Parathyroid adenoma (tissue), 2 donors: ENCODE measurements around the gene TUBA3E.
"Not testable (repeated sequence)": the region's sequence is repeated elsewhere in the genome, so short reads cannot be mapped to it uniquely, and the experiment has no call there.

Source experiments
- H2AFZ ChIP-seq: fragments of 300-600 bp; sonication (generic); one replicate; pipeline ENCODE4 v1.7.0; 2017; ENCODE audit warnings: antibody characterized with exemption, mild to moderate bottlenecking
- H3K27ac ChIP-seq: fragments of 300-600 bp; sonication (generic); one replicate; pipeline ENCODE4 v1.7.0; 2017
- H3K27me3 ChIP-seq: fragments of 300-600 bp; sonication (generic); one replicate; pipeline ENCODE4 v1.7.0; 2017; ENCODE audit warnings: low read length; ENCODE audit not compliant: control insufficient read depth, insufficient read depth
- H3K36me3 ChIP-seq: fragments of 300-600 bp; sonication (generic); one replicate; pipeline ENCODE4 v1.7.0; 2017; ENCODE audit warnings: low read length; ENCODE audit not compliant: control insufficient read depth, insufficient read depth
- H3K4me1 ChIP-seq: fragments of 300-600 bp; sonication (generic); one replicate; pipeline ENCODE4 v1.7.0; 2017; ENCODE audit warnings: control low read depth
- H3K4me2 ChIP-seq: fragments of 300-600 bp; sonication (generic); one replicate; pipeline ENCODE4 v1.7.0; 2017; ENCODE audit warnings: low read length
- H3K4me3 ChIP-seq: fragments of 300-600 bp; sonication (generic); one replicate; pipeline ENCODE4 v1.7.0; 2017; ENCODE audit warnings: low read depth, low read length
- H3K79me2 ChIP-seq: fragments of 300-600 bp; sonication (generic); one replicate; pipeline ENCODE4 v1.7.0; 2017; ENCODE audit warnings: control low read depth
- H3K9ac ChIP-seq: fragments of 300-600 bp; sonication (generic); one replicate; pipeline ENCODE4 v1.7.0; 2017; ENCODE audit warnings: mild to moderate bottlenecking
- H3K9me3 ChIP-seq: fragments of 300-600 bp; sonication (generic); one replicate; pipeline ENCODE4 v1.7.0; 2017; ENCODE audit warnings: low read length; ENCODE audit not compliant: control insufficient read depth
- TF ChIP-seq, protein P1 (sequence below): fragments of 300-600 bp; sonication (generic); IDR thresholded peaks from one replicate; pipeline ENCODE4 v1.7.0; 2017; ENCODE audit warnings: antibody characterized with exemption, mild to moderate bottlenecking
- donor health status: primary hyperparathyroidism.

Gene TUBA3E

DNA sequence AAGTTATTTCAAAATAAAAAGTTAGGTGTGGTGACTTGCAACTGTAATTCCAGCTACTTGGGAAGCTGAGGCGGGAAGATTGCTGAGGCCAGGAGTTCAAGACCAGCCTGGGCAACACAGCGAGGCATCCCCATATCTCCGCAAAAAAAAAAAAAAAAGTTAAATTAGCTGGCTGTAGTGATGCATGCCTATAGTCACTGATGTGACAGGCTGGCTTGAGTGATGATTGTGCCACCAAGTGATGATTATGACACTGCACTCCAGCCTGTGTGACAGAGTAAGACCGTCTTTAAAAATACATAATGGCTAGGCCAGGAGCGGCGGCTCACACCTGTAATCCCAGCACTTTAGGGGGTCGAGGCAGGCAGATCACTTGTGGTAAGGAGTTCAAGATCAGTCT lies 28.3 kb downstream of the TUBA3E start:
- no peaks in the 10 kb centered on the region for H3K36me3 ChIP-seq
- no peak overlapping the region for H3K9ac ChIP-seq
- no peak overlapping the region for H2AFZ ChIP-seq
- H3K9me3 ChIP-seq, result no peaks in the 10 kb centered on the region
- no peak overlapping the region for H3K4me2 ChIP-seq
- H3K27ac ChIP-seq, result no peak overlapping the region
- H3K4me1 ChIP-seq, result no peaks in the 10 kb centered on the region
- H3K4me3 ChIP-seq, result no peak overlapping the region
- no peaks in the 10 kb centered on the region for H3K27me3 ChIP-seq
- TF ChIP-seq, protein P1, sequence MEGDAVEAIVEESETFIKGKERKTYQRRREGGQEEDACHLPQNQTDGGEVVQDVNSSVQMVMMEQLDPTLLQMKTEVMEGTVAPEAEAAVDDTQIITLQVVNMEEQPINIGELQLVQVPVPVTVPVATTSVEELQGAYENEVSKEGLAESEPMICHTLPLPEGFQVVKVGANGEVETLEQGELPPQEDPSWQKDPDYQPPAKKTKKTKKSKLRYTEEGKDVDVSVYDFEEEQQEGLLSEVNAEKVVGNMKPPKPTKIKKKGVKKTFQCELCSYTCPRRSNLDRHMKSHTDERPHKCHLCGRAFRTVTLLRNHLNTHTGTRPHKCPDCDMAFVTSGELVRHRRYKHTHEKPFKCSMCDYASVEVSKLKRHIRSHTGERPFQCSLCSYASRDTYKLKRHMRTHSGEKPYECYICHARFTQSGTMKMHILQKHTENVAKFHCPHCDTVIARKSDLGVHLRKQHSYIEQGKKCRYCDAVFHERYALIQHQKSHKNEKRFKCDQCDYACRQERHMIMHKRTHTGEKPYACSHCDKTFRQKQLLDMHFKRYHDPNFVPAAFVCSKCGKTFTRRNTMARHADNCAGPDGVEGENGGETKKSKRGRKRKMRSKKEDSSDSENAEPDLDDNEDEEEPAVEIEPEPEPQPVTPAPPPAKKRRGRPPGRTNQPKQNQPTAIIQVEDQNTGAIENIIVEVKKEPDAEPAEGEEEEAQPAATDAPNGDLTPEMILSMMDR, result no peak
- peaks cover 8% of the 10 kb centered on the region for H3K79me2 ChIP-seq

DNA sequence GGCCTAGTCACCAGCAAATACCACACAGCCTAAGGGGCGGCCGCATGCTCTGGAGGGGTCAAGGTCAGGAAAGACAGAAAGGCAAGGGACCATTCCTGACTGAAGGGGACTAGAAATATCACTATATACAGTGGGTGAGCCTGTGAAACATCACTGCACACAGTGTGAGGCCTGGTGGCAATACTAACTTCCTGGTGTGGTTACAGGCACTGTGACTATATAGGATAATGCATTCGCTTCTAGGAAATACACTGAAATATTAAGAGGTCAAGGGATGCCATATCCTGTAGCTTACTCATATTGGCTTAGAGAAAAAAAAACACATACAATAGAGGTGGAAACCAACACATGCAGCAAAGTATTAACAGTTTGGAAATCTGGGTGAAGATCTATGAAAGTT lies 29.1 kb downstream of the TUBA3E start:
- H3K9me3 ChIP-seq, H3K27me3 ChIP-seq, H3K27ac ChIP-seq, H3K79me2 ChIP-seq, H3K36me3 ChIP-seq, H3K4me2 ChIP-seq, H3K4me1 ChIP-seq, H3K9ac ChIP-seq, H2AFZ ChIP-seq, H3K4me3 ChIP-seq: not testable (repeated sequence)

DNA sequence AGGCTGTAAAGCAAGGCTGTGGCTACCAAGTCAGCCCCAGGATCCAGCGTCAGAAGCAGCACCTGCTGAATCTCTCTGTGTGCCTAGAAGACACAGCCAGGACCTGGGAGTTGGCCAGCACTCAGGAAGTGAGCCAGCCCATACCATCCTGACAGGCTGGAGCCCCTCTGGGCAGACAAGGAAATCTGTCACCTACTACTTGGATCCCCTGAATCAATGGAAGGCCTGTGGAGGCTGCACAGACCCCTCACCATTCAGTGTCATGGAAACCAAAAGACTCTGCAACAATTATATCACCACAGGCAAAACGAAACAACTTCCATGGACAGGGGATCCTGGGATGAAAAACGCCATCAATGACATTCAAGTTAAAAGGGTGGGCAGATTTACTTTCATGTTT lies 31.6 kb downstream of the TUBA3E start:
- H3K79me2 ChIP-seq, H3K4me2 ChIP-seq, H3K4me1 ChIP-seq, H3K9ac ChIP-seq, H3K36me3 ChIP-seq, H3K4me3 ChIP-seq, H3K27me3 ChIP-seq, H2AFZ ChIP-seq, H3K27ac ChIP-seq, H3K9me3 ChIP-seq: not testable (repeated sequence)

DNA sequence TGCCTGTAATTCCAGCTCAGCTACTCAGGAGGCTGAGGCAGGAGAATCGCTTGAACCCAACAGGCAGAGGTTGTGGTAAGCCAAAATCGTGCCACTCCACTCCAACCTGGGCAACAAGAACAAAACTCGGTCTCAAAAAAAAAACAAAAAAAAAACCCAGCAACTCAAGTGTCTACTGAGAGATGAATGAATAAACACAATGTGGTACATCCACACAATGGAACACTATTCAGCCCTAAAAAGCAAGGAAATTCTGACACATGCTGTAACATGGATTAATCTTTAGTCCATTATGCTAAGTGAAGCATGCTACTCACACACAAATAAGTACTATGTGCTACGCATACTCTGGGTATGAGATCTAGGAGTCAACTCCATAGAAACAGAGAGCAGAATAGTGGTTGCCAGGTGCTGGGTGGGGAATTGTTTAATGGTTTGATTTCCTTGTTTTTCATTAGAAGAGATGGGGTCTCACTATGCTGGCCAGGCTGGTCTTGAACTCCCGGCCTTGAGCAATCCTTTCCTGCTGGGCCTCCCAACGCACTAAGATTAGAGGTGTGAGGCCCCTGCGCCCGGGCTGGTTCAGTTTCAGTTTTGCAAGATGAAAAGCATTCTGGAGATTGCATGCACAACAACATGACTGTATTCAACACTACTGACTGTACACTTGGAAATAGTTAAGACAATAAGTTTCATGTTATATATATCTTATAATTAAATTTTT lies 32.8 kb downstream of the TUBA3E start:
- Histone ChIP-seq H3K4me3 (no peak overlapping the region), H3K79me2 (no peaks in the 10 kb centered on the region), H2AFZ (no peak overlapping the region), H3K36me3 (no peaks in the 10 kb centered on the region), H3K4me2 (no peak overlapping the region), H3K9me3 (no peaks in the 10 kb centered on the region), H3K4me1 (no peaks in the 10 kb centered on the region), H3K27me3 (no peaks in the 10 kb centered on the region), H3K27ac (no peak overlapping the region), H3K9ac (no peak overlapping the region)
- TF ChIP-seq, protein P1, result no peak

DNA sequence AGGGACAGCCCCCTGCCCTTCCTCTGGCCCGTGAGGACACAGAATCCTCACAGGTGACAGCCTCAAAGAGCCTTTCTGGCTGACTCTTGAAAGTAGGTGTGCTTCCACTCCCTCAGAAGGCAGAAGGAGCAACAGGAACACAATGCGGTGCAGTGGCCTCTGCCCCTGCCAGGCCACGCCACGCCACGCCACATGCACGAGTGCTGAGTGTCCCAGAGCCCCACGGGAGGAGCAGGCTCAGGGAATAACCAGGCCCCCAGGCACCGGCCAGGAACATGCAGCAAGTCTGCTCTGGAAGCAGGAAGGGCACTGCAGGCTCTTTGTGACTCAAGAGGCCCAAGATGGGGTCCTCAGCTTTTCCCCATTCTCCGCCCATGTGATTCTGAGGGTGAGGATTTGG lies 35.3 kb downstream of the TUBA3E start:
- H3K27me3 ChIP-seq, result no peaks in the 10 kb centered on the region
- H3K4me3 ChIP-seq, result no peak overlapping the region
- no peak overlapping the region for H3K9ac ChIP-seq
- H3K4me2 ChIP-seq, result no peak overlapping the region
- H2AFZ ChIP-seq, result no peak overlapping the region
- no peaks in the 10 kb centered on the region for H3K9me3 ChIP-seq
- H3K4me1 ChIP-seq, result no peaks in the 10 kb centered on the region
- no peak overlapping the region for H3K27ac ChIP-seq
- TF ChIP-seq, protein P1, result no peak
- H3K36me3 ChIP-seq, result no peaks in the 10 kb centered on the region
- no peaks in the 10 kb centered on the region for H3K79me2 ChIP-seq

DNA sequence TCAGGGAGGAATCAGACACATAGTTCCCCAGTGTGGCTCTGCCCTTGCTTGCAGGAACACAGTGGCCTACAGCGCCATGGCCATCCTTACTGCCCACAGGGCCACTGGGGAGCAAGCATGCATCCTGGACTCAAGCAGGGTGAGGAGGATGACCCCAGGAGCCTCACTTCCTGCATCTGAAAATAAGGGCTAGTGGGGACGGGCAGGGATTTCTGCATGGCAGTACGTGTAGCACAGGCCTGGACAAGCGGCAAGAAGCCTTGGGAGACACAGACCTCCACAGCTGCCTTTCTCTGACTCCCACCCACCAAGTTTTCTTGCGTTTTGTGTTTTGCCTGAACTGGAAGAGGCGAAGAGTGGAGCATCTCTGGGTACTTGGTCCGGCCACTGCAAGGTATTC lies 35.8 kb downstream of the TUBA3E start:
- H3K27ac ChIP-seq, H3K36me3 ChIP-seq, H3K27me3 ChIP-seq, H3K4me2 ChIP-seq, H3K4me1 ChIP-seq, H3K9ac ChIP-seq, H2AFZ ChIP-seq, H3K79me2 ChIP-seq, H3K9me3 ChIP-seq, H3K4me3 ChIP-seq: not testable (repeated sequence)

DNA sequence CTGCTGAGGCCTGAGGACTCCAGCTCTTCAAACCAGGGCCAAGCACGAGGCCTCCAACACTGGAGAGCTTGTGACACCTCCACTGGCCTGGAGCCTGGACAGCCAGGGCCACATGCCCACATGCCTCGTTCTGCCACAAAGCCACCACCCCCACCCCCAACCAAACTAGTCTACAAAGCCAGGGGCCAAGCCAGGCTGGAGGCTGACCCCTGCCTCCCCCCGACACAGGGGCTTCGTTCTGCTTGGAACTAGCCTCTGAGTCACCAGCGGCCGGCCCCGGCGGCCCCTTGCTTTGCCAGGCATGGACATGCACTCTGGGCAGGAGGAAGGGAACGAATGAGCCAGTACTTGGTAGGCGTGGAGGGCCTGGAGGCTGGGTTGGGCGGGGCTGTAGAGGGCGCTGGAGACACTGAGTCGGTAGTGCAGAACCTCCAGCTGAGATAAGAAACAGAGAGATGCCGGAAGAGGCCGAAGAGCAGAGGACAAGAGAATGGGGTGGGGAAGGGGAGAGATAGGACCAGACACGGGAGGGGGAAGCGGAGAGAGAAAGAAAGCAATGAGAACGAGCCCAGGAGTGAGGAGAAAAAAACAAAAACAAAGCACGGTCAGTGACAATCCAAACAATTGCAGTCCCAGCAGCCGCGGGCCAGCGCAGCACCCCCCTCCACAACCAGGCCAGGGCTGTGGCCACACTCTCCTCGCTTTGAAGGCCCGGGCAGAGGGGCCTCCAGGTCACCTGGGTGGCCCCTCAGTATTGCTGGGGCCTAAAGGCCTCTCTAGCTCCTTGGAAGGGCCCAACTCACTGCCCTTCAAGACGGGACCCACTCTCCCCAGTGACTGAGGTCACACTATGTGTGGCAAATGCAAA lies 37.2 kb downstream of the TUBA3E start:
- not testable (repeated sequence) for H3K79me2 ChIP-seq, H3K4me2 ChIP-seq, H3K4me3 ChIP-seq, H3K4me1 ChIP-seq, H3K36me3 ChIP-seq, H3K27ac ChIP-seq, H2AFZ ChIP-seq, H3K27me3 ChIP-seq, H3K9ac ChIP-seq, H3K9me3 ChIP-seq
